ENCODE measurements around the gene GRPEL1.

GRPEL1 gene

GRCh38 chr4:7083597-7084563, 16.0 kb upstream of the GRPEL1 start:
- TF ChIP-seq RAD21 (IDR thresholded peaks at IDR 0.05; ENCODE audit: low read depth) (no peak), MAX (IDR thresholded peaks at IDR 0.05) (no peak), TAF1 (IDR thresholded peaks at IDR 0.05; ENCODE audit: low read depth) (no peak), TCF12 (IDR thresholded peaks at IDR 0.05; ENCODE audit: low read depth) (no peak), YY1 (IDR thresholded peaks at IDR 0.05; ENCODE audit: low read depth) (no peak), REST (IDR thresholded peaks at IDR 0.05; ENCODE audit: low read depth) (no peak), CEBPB (IDR thresholded peaks at IDR 0.05) (no peak), FOXM1 (IDR thresholded peaks at IDR 0.05; ENCODE audit: borderline replicate concordance, low read depth) (no peak), EP300 (IDR thresholded peaks at IDR 0.05; ENCODE audit: borderline replicate concordance) (no peak), CREB1 (IDR thresholded peaks at IDR 0.05; ENCODE audit: low read depth) (no peak), EGR1 (IDR thresholded peaks at IDR 0.05) (no peak), TEAD4 (IDR thresholded peaks at IDR 0.05) (no peak)
- TF ChIP-seq, protein P1, sequence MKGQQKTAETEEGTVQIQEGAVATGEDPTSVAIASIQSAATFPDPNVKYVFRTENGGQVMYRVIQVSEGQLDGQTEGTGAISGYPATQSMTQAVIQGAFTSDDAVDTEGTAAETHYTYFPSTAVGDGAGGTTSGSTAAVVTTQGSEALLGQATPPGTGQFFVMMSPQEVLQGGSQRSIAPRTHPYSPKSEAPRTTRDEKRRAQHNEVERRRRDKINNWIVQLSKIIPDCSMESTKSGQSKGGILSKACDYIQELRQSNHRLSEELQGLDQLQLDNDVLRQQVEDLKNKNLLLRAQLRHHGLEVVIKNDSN (IDR thresholded peaks at IDR 0.05) = no peak

DNA sequence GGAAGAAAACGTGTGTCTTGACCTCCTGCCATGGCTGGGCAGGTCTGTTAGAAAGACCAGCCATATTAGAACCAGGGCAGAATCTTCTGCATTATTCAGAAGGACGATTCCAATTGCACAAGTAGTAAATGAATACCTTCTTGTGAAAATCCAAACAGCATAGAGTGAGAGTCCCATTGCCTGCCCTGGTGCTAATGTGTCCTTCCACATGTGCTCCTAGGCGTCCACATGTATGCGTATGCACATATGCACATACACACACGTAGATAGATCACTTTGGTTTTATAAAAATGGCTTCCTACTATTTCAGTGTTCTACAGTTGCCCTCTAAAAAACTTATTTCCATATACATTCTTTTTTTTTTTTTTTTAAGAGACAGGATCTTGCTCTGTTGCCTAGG, 10.2 kb upstream of the GRPEL1 start:
- TF ChIP-seq EGR1 (IDR thresholded peaks at IDR 0.05) = no peak
- TF ChIP-seq YY1 (IDR thresholded peaks at IDR 0.05; ENCODE audit: low read depth) = no peak
- no peak for TF ChIP-seq RAD21 (IDR thresholded peaks at IDR 0.05; ENCODE audit: low read depth)
- TF ChIP-seq TEAD4 (IDR thresholded peaks at IDR 0.05) = no peak
- no peak for TF ChIP-seq ZBTB7A (IDR thresholded peaks at IDR 0.05; ENCODE audit: low read depth)
- no peak for TF ChIP-seq EP300 (IDR thresholded peaks at IDR 0.05; ENCODE audit: borderline replicate concordance)
- no peak for TF ChIP-seq CEBPB (IDR thresholded peaks at IDR 0.05)
- TF ChIP-seq, protein P1 (IDR thresholded peaks at IDR 0.05) = no peak
- no peak for TF ChIP-seq TAF1 (IDR thresholded peaks at IDR 0.05; ENCODE audit: low read depth)
- no peak for TF ChIP-seq CREB1 (IDR thresholded peaks at IDR 0.05; ENCODE audit: low read depth)
- TF ChIP-seq REST (IDR thresholded peaks at IDR 0.05; ENCODE audit: low read depth) = no peak
- no peak for TF ChIP-seq MAX (IDR thresholded peaks at IDR 0.05)
- TF ChIP-seq TCF12 (IDR thresholded peaks at IDR 0.05; ENCODE audit: low read depth) = no peak
- TF ChIP-seq FOXM1 (IDR thresholded peaks at IDR 0.05; ENCODE audit: borderline replicate concordance, low read depth) = no peak

GRCh38 chr4:7077371-7077770, 9.5 kb upstream of the GRPEL1 start:
- TF ChIP-seq TAF1 (IDR thresholded peaks at IDR 0.05; ENCODE audit: low read depth) = no peak
- TF ChIP-seq ZBTB7A (IDR thresholded peaks at IDR 0.05; ENCODE audit: low read depth) = no peak
- TF ChIP-seq YY1 (IDR thresholded peaks at IDR 0.05; ENCODE audit: low read depth) = no peak
- TF ChIP-seq NFIC (IDR thresholded peaks at IDR 0.05) = no peak
- TF ChIP-seq TCF12 (IDR thresholded peaks at IDR 0.05; ENCODE audit: low read depth) = no peak
- no peak for TF ChIP-seq TEAD4 (IDR thresholded peaks at IDR 0.05)
- TF ChIP-seq MAX (IDR thresholded peaks at IDR 0.05) = no peak
- no peak for TF ChIP-seq EGR1 (IDR thresholded peaks at IDR 0.05)
- TF ChIP-seq RAD21 (IDR thresholded peaks at IDR 0.05; ENCODE audit: low read depth) = no peak
- TF ChIP-seq CEBPB (IDR thresholded peaks at IDR 0.05) = no peak
- TF ChIP-seq, protein P1 (IDR thresholded peaks at IDR 0.05) = no peak

GRCh38 chr4:7076696-7077082, 8.8 kb upstream of the GRPEL1 start:
- TF ChIP-seq, protein P1 (IDR thresholded peaks at IDR 0.05) = peak; percentile 59
- no peak for TF ChIP-seq CEBPB (IDR thresholded peaks at IDR 0.05)

All from Ishikawa (cell line).